NCI-H774 (cell line): ENCODE results near the gene F11.
"Not testable (repeated sequence)": the region's sequence is repeated elsewhere in the genome, so short reads cannot be mapped to it uniquely, and the experiment has no call there.

Experiments used
- DNase-seq: peaks from one replicate; lab custom pipeline; 2025; lab: John Stamatoyannopoulos, UW

The F11 gene

DNA sequence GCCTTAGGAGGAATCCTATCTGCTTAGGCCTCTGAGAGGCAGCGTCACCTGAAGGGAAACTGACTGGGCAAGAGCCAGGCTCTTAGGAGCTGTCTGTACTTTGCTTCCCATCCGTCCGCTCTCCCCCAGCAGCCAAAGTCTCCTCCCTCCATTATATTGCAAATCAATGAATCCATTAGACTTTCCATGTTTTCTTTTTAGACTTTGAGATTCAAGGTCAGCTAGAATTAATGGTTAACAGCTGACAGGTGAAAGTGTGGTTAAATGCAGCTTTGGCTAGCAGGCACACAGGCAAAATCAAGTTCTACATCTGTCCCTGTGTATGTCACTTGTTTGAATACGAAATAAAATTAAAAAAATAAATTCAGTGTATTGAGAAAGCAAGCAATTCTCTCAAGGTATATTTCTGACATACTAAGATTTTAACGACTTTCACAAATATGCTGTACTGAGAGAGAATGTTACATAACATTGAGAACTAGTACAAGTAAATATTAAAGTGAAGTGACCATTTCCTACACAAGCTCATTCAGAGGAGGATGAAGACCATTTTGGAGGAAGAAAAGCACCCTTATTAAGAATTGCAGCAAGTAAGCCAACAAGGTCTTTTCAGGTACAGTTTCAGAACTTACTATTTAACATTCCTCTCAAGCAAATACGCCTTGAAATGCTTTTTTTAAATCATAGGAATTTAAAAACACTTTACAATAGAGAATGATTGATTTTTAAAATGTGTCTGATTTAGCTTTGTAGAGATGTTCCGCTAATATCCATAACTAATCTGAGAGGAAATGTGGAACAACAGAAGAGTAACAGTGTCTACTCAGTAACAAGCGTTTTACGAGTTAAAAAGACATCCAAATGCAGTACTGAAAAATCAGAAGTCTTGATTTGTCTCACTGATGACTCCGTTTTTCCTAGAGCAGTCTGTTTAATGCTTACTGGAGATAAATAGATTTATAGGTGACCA, at the start of gene F11:
TSS of gene F11 (plus strand) at position 507 of the 970 bp plus-strand sequence. CDS start 948 bp downstream, outside the sequence.
- no peak for DNase-seq

- no peak for DNase-seq
Measured at GRCh38 chr4:186216465-186217024, 49.4 kb upstream of the F11 start.

DNA sequence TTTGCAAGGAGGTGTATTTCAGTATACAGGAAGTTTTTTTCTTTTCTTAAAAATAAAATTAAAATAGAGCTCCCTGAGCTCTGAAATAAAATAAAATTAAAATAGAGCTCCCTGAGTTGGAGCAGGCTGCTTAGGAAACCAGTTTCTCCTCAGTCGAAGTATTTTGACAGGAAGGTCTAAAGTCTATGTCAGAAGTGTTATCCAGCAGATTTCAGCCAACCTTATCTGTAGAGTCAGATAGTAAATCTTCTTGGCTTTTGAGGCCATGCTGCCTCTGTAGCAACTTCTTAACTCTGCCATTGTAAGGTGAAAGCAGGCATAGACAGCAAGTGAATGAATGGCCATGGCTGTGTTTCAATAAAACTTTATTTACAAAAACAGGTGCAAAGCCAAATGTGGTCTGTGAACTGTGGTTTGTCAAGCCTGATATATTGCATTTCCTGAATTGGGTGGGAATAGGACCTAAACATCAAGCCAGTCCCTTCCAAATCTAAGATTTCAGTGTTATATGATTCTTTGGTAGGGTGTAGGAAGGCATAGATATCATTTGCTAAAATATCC, 48.2 kb upstream of the F11 start:
- DNase-seq: no peak

- no peak for DNase-seq
Measured at GRCh38 chr4:186221624-186222023, 44.4 kb upstream of the F11 start.

DNA sequence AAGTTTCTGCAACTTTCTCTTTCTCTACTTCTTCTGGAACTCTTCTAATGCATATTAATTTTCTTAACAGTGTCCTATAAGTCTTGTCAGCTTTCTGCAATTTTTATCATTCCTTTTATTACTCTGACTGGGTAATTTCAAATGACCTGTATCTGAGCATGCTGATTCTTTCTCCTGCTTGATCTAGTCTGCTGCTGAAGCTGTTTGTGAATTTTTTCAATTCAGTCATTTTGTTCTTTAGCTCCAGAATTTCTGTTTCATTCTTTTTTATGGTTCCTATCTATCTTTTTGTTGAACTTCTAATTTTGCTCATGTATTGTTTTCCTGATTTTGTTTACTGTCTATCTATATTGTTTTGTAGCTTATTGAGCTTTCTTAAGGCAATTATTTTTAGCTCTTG, 40.1 kb upstream of the F11 start:
- DNase-seq: no peak

GRCh38 chr4:186226521-186227189, 39.3 kb upstream of the F11 start:
- DNase-seq: no peak

DNA sequence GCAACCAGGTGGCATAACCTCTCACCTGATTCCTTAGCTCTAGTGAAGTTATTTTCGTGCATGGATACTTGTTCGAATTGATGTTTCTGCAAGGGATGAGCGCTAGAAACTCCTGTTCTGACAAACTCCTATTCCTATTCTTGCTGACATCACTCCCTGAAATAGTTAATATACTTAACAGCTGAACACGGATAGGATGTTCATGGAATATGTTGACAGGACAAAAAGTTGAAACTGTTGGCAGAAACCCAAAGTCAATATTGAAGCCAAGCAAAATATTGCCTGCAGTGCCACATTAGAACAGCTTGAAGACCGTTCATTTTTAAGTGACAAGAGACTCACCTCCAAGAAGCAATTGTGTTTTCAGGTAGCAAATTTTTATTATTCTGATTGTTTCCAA, 38.8 kb upstream of the F11 start, which contains the start of gene KLKB1:
TSS of gene KLKB1 (plus strand) at position 287 of the 400 bp plus-strand sequence. CDS start 689 bp downstream, outside the sequence.
- DNase-seq: no peak

DNA sequence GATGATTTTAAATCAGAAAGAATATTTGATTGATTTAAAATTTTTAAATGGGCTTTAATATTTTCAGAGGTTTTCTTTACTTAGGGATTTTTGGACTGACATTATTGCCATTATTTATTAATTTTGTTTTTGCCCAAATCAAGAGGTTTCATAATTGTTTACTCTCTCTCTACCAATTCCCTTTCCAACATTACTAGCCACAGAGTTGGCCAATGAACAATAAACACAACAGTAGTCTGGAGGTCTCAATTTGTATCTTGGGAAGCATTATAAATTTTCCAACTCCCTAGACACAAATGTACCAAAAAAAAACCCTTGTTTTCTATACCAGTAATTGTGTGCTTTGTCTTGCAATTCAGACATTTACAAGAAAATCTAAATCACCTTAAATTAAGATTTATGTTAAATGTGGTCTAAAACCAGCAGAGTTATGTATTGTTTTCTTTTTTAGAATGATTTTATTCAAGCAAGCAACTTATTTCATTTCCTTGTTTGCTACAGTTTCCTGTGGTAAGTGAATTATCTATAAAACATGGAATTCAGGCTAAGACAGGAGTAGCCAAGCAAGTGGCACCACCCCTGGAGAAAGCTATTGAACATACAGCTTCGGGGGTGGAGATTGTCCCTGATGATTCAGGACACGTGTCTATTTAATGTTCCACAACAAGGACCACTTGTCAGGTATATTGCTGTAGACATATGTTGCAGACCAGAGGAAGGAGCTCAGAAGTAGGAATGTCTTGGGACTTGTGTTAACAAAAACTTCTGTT, 38.1 kb upstream of the F11 start:
- DNase-seq: no peak

DNA sequence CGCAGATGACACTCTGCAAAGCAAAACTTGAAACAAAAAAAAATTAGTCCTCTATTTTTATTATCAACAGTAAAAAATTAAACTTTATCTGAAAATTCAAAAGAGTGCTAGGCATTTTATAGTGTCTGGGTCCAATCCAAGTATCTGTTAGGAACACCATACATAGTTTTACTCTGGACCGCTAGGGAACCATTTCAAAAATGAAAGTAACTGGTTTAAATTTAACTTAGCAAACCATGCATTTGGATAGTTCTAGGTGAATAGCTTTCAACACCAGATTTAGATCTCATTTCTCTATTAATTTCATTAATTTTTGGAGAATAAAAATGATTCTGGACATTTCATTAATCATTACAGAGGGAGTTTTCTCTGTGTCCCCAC, 37.5 kb upstream of the F11 start:
- no peak for DNase-seq

GRCh38 chr4:186234367-186234766, 31.6 kb upstream of the F11 start:
- DNase-seq: no peak

GRCh38 chr4:186236126-186236525, 29.9 kb upstream of the F11 start:
- no peak for DNase-seq

GRCh38 chr4:186240452-186240847, 25.5 kb upstream of the F11 start:
- no peak for DNase-seq

DNA sequence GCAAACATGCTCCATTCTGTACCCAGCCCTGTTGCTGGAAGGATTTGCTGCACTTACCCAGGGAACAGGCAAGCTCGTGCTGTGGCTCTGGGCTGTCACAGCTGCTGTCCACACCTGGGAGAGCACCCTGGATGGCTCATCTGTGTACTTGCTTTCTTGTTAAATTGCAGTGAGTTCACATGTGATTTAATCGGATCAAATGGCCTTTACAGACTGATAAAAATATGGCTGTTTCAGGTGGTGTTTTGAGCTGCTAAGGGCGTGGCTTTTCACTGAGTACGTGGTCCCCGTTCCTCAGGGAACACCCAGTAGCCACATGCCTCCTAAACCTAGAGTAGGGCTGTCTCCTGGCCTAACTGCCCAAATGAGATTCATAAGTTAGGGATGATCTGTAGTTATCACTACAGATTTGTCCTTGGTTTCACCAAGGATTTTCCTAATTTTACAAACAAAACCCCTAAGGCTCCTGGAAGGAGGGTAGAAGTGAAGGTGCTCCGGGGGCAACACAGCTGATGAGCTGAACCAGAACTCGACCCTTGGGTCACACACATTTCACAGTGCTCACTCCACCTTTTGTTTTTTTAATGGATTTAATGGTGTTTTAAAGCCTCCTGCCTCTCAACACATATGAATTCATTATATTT, 25.0 kb upstream of the F11 start:
- no peak for DNase-seq

DNA sequence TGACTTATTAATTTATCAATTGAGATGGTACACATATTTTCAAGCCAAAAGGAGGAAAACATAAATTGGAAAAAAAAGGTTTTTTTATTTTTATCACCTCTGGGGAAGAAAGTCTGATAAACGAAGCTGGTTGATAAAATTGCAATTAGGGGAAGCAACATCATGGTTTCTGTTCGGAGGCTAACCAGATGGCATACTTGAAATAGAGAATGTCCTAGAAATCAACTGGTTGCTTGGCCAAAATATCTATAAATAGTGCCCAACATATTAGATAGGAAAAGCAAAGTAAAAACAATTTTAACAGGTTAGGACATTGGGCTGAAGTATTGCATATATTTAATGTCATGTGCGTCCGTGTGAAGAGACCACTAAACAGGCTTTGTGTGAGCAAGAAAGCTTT, 24.4 kb upstream of the F11 start:
- DNase-seq: no peak

DNA sequence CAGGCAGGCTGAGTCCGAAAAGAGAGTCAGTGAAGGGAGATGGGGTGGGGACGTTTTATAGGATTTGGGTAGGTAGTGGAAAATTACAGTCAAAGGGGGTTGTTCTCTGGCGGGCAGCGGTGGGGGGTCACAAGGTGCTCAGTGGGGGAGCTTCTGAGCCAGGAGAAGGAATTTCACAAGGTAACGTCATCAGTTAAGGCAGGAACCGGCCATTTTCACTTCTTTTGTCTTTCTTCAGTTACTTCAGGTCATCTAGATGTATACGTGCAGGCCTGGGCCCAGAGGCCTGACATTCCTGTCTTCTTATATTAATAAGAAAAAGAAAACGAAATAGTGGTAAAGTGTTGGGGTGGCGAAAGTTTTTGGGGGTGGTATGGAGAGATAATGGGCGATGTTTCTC, 24.0 kb upstream of the F11 start:
- DNase-seq: not testable (repeated sequence)

- no peak for DNase-seq
Measured at GRCh38 chr4:186243331-186243730, 22.7 kb upstream of the F11 start.

- DNase-seq: no peak
Measured at GRCh38 chr4:186244835-186245234, 21.2 kb upstream of the F11 start.

DNA sequence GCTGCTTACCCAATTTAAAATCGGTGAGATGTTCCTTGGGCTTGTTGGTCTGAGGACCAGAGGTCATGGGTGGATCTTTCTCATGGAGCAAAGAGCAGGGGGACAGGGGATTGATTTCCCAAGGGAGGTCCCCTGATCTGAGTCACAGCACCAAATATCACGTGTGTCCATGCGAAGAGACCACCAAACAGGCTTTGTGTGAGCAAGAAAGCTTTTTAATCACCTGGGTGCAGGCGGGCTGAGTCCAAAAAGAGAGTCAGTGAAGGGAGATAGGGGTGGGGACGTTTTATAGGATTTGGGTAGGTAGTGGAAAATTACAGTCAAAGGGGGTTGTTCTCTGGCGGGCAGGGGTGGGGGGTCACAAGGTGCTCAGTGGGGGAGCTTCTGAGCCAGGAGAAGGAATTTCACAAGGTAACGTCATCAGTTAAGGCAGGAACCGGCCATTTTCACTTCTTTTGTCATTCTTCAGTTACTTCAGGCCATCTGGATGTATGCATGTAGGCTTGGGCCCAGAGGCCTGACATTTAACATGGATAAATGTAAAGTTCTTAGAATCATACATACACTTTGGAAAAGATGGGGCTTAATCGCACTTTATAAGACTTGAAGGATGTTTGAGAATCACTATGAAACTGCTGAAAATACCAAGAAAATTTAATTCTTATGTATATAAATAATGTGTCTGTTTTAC, 18.8 kb upstream of the F11 start:
- not testable (repeated sequence) for DNase-seq

DNA sequence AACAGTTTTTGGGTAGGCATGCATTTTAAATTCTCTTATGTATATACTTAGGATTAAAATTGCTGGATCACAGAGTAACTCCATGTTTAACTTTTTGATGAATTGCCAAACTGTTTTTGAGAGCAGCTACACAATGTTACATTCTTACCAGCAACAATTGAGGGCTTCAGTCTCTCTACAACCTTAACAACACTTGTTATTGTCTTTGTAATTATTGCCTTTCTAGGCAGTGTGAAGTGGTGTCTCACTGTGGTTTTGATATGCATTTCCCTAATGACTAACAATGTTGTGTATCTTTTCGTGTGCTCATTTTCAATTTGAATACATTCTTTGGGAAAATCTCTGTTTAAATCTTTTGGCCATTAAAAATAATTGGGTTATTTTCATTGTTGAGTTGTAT, 17.3 kb upstream of the F11 start:
- no peak for DNase-seq
